IMR-90 (cell line): ENCODE results near the gene HDAC9. TPM values are rescaled to one million over a fixed set of nuclear protein-coding genes. Genes with fewer than 3 reads are reported as not detected.

Experiments used
- ATAC-seq: fragments of 200-7000 bp; cut with Tn5 transposase; 2 replicates; pipeline ENCODE4 v1.9.1; 2020; ENCODE audit warnings: low read depth, mild to moderate bottlenecking, moderate library complexity
- BruUV-seq: library from RNA; stranded (reverse); fragments of 400-500 nt; replicated peaks from 2 replicates; lab custom pipeline; 2021; lab: Mats Ljungman, UMichigan
- CTCF ChIA-PET: fragments of 300-600 bp; formaldehyde crosslinking; extraction: SDS; loops from one replicate; lab custom pipeline; 2021; ENCODE audit warnings: antibody characterized with exemption; lab: Yijun Ruan, JAX
- POLR2A ChIA-PET: fragments of 300-600 bp; sonication (Branson Sonifier 250); formaldehyde crosslinking; loops from one replicate; lab custom pipeline; 2022; ENCODE audit warnings: antibody characterized with exemption; ENCODE audit not compliant: unreplicated experiment; lab: Charles Lee
- DNase-seq: peaks from one replicate; pipeline ENCODE4 v3.0.0; 2013
- H2AFZ ChIP-seq: replicated peaks from 2 replicates; pipeline ENCODE3; 2013; ENCODE audit warnings: low read length, mild to moderate bottlenecking; ENCODE audit not compliant: poor library complexity
- H2AK5ac ChIP-seq: 2 replicates; pipeline ENCODE4 v1.6.1; 2013; ENCODE audit warnings: low read depth, low read length, inconsistent platforms
- H2AK9ac ChIP-seq: replicated peaks from 2 replicates; pipeline ENCODE3; 2013; ENCODE audit warnings: mild to moderate bottlenecking, low read depth, low read length, moderate library complexity; ENCODE audit not compliant: poor library complexity
- H2BK120ac ChIP-seq: 2 replicates; pipeline ENCODE4 v1.6.1; 2013; ENCODE audit warnings: low read depth, low read length, inconsistent platforms
- H2BK15ac ChIP-seq: 3 replicates; pipeline ENCODE4 v1.6.1; 2013; ENCODE audit warnings: low read depth, low read length, inconsistent platforms
- H2BK20ac ChIP-seq: 2 replicates; pipeline ENCODE4 v1.6.1; 2013; ENCODE audit warnings: low read depth, mild to moderate bottlenecking, inconsistent platforms, low read length, moderate library complexity
- H2BK5ac ChIP-seq: 2 replicates; pipeline ENCODE4 v1.6.1; 2013; ENCODE audit warnings: mild to moderate bottlenecking, low read depth, low read length, inconsistent platforms; ENCODE audit not compliant: poor library complexity, severe bottlenecking
- H3K14ac ChIP-seq: replicated peaks from 2 replicates; pipeline ENCODE4 v1.6.1; 2013; ENCODE audit warnings: low read depth, low read length, inconsistent platforms
- H3K18ac ChIP-seq: 2 replicates; pipeline ENCODE4 v1.6.1; 2013; ENCODE audit warnings: low read depth, low read length, control low read depth
- H3K23ac ChIP-seq: 2 replicates; pipeline ENCODE4 v1.6.1; 2013; ENCODE audit warnings: low read depth, low read length, inconsistent platforms
- H3K27ac ChIP-seq: 2 replicates; pipeline ENCODE4 v1.5.1; 2013; ENCODE audit warnings: mild to moderate bottlenecking, control low read depth, low read length; ENCODE audit not compliant: insufficient read depth
- H3K27me3 ChIP-seq: 2 replicates; pipeline ENCODE4 v1.6.1; 2013; ENCODE audit warnings: low read length; ENCODE audit not compliant: control insufficient read depth, insufficient read depth
- H3K36me3 ChIP-seq: 2 replicates; pipeline ENCODE4 v1.6.1; 2013; ENCODE audit warnings: low read length, mixed read lengths; ENCODE audit not compliant: control insufficient read depth, insufficient read depth
- H3K4ac ChIP-seq: 2 replicates; pipeline ENCODE4 v1.6.1; 2013; ENCODE audit warnings: low read depth, low read length, inconsistent platforms
- H3K4me1 ChIP-seq: 2 replicates; pipeline ENCODE4 v1.6.1; 2013; ENCODE audit warnings: low read length, mixed read lengths; ENCODE audit not compliant: control insufficient read depth, insufficient read depth
- H3K4me2 ChIP-seq: 2 replicates; pipeline ENCODE4 v1.6.1; 2013; ENCODE audit warnings: low read depth, mild to moderate bottlenecking, control low read depth, low read length, moderate library complexity
- H3K4me3 ChIP-seq: 2 replicates; pipeline ENCODE4 v1.5.1; 2013; ENCODE audit warnings: low read depth, mild to moderate bottlenecking, control low read depth, low read length, moderate library complexity; ENCODE audit not compliant: insufficient read depth
- H3K56ac ChIP-seq: 2 replicates; pipeline ENCODE4 v1.6.1; 2013; ENCODE audit warnings: low read length, inconsistent platforms; ENCODE audit not compliant: insufficient read depth; ENCODE audit errors: extremely low read depth
- H3K79me1 ChIP-seq, 2 experiments: 2 replicates each; pipeline ENCODE4 v1.6.1; 2013; ENCODE audit warnings: low read length in 2 of 2, inconsistent platforms in 1 of 2, low read depth in 1 of 2
- H3K9ac ChIP-seq: 2 replicates; pipeline ENCODE4 v1.6.1; 2013; ENCODE audit warnings: low read depth, low read length, control low read depth
- H3K9me1 ChIP-seq: 2 replicates; pipeline ENCODE4 v1.6.1; 2013; ENCODE audit warnings: low read length, inconsistent platforms; ENCODE audit not compliant: insufficient read depth
- H3K9me3 ChIP-seq: 2 replicates; pipeline ENCODE4 v1.6.1; 2013; ENCODE audit warnings: low read length; ENCODE audit not compliant: control insufficient read depth, insufficient read depth
- H4K20me1 ChIP-seq: 2 replicates; pipeline ENCODE4 v1.6.1; 2013; ENCODE audit warnings: low read length, inconsistent platforms; ENCODE audit not compliant: insufficient read depth
- H4K5ac ChIP-seq: 2 replicates; pipeline ENCODE4 v1.6.1; 2013; ENCODE audit warnings: mild to moderate bottlenecking, low read depth, low read length, control low read depth
- H4K8ac ChIP-seq, 2 experiments: 2 replicates each; pipeline ENCODE4 v1.6.1; 2013; ENCODE audit warnings: low read depth in 2 of 2, low read length in 2 of 2, control low read depth in 1 of 2, inconsistent platforms in 1 of 2
- H4K91ac ChIP-seq: 2 replicates; pipeline ENCODE4 v1.6.1; 2013; ENCODE audit warnings: low read depth, low read length, inconsistent platforms; ENCODE audit not compliant: insufficient read depth
- BHLHE40 ChIP-seq: fragments of 150-350 bp; IDR thresholded peaks from 2 replicates; pipeline ENCODE4 v1.6.1; 2016; ENCODE audit warnings: mild to moderate bottlenecking, low read depth, low read length
- CEBPB ChIP-seq: IDR thresholded peaks from 2 replicates; pipeline ENCODE4 v1.6.1; 2012; ENCODE audit warnings: low read depth, low read length, improper control_type of control experiment
- CHD1 ChIP-seq: IDR thresholded peaks from 2 replicates; pipeline ENCODE4 v1.6.1; 2012; ENCODE audit warnings: low read depth, low read length, improper control_type of control experiment
- FOS ChIP-seq: fragments of 150-350 bp; IDR thresholded peaks from 2 replicates; pipeline ENCODE4 v1.6.1; 2016; ENCODE audit warnings: low read depth, low read length
- MAFK ChIP-seq: IDR thresholded peaks from 2 replicates; pipeline ENCODE4 v1.6.1; 2012; ENCODE audit warnings: low read depth, low read length, improper control_type of control experiment
- MAZ ChIP-seq: IDR thresholded peaks from 2 replicates; pipeline ENCODE4 v1.6.1; 2012; ENCODE audit warnings: low read depth, mild to moderate bottlenecking, low read length, improper control_type of control experiment, moderate library complexity, borderline replicate concordance
- MXI1 ChIP-seq: IDR thresholded peaks from 2 replicates; pipeline ENCODE4 v1.6.1; 2012; ENCODE audit warnings: low read depth, mild to moderate bottlenecking, low read length, moderate library complexity, borderline replicate concordance
- NFE2L2 ChIP-seq: fragments of 150-350 bp; IDR thresholded peaks from 2 replicates; pipeline ENCODE4 v1.6.1; 2016; ENCODE audit warnings: low read depth, mild to moderate bottlenecking, low read length
- POLR2A ChIP-seq: IDR thresholded peaks from 2 replicates; pipeline ENCODE4 v1.6.1; 2012; ENCODE audit warnings: mild to moderate bottlenecking, low read depth, low read length
- RAD21 ChIP-seq: IDR thresholded peaks from 2 replicates; pipeline ENCODE4 v1.6.1; 2012; ENCODE audit warnings: low read length, improper control_type of control experiment
- RCOR1 ChIP-seq: IDR thresholded peaks from 2 replicates; pipeline ENCODE4 v1.6.1; 2012; ENCODE audit warnings: mild to moderate bottlenecking, low read length, improper control_type of control experiment; ENCODE audit not compliant: insufficient replicate concordance
- RFX5 ChIP-seq: IDR thresholded peaks from 2 replicates; pipeline ENCODE4 v1.8.0; 2012; ENCODE audit warnings: low read depth, mild to moderate bottlenecking, low read length, moderate library complexity
- SMC3 ChIP-seq: fragments of 150-350 bp; IDR thresholded peaks from 2 replicates; pipeline ENCODE4 v1.6.1; 2016; ENCODE audit warnings: low read depth, mild to moderate bottlenecking, antibody characterized with exemption, low read length, moderate library complexity
- WGBS, 2 experiments: methylation state at CpG; one replicate each; pipeline versions ENCODE4 v1.1.5 to v1.1.7; 2013; ENCODE audit warnings: missing lambda C conversion rate in 2 of 2; ENCODE audit not compliant: insufficient read length in 1 of 2; ENCODE audit errors: extremely low coverage in 2 of 2; 5-methylcytosine and 5-hydroxymethylcytosine counted together
- dilution Hi-C: fragments of 300-500 bp; cut with HindIII; formaldehyde crosslinking; loops from one replicate; pipeline ENCODE4 v1.14.3; 2018; ENCODE audit warnings: low sequenced_read_pairs; ENCODE audit not compliant: unreplicated experiment
- in situ Hi-C: fragments of 300-500 bp; cut with MboI; formaldehyde crosslinking; loops from 3 replicates; pipeline ENCODE4 v1.14.3; 2019; ENCODE audit warnings: low sequenced_read_pairs, inconsistent platforms, mixed read lengths
- intact Hi-C: fragments of 100-400 bp; cut with micrococcal nuclease; formaldehyde crosslinking; loops from 2 replicates; pipeline ENCODE4 v1.10.0; 2022
- polyA plus RNA-seq, 3 experiments: library from polyadenylated mRNA; depleted of rRNA; stranded (reverse); fragments of >200 nt; gene quantifications; 2 replicates each; pipeline ENCODE4 v1.2.3, GENCODE V29; 2012; ENCODE audit warnings: low replicate concordance in 1 of 3
- total RNA-seq: library from RNA; depleted of rRNA; stranded (reverse); fragments of >200 nt; gene quantifications from 2 replicates; pipeline ENCODE4 v1.2.3, GENCODE V29; 2012
- TF ChIP-seq, protein P1 (sequence below): conservative IDR thresholded peaks from 2 replicates; pipeline ENCODE4 v1.5.1; 2012; ENCODE audit warnings: mild to moderate bottlenecking, low read depth, low read length, improper control_type of control experiment
- TF ChIP-seq, protein P2 (sequence below): fragments of 150-350 bp; IDR thresholded peaks from 2 replicates; pipeline ENCODE4 v1.6.1; 2017; ENCODE audit warnings: mild to moderate bottlenecking, antibody characterized with exemption, low read length, low read depth
- TF ChIP-seq, protein P3 (sequence below): fragments of 150-350 bp; IDR thresholded peaks from 2 replicates; pipeline ENCODE4 v1.6.1; 2016; ENCODE audit warnings: low read depth, mild to moderate bottlenecking, low read length, moderate library complexity, borderline replicate concordance

Gene HDAC9
- total and polyA plus RNA-seq, 2 of the 4 experiments (the other 2 are of a cell fraction), result 4.3 to 24.7 TPM

DNA sequence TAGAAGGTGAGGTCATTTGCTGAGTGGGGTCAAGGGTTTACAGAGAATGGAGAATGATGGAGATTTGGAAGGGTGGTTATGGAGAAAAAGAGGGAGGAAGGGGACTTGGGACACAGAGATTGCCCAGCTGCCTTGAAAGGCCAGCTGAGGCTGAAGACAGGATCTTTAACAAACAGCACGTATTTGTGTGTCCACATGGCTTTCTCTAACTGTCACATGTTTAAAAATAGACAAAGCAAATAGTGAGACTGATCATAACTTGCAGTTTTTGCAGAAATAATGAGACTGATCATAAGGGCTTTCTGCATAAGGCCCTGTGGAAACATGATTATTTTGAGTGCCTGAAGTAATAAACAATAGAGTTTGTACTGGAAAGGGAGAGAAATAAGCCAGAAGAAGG, 212.7 kb downstream of the HDAC9 start:
- intact Hi-C loops, result no loop called here
- no TSS peak for BruUV-seq
- dilution Hi-C loops, result no loop called here

More for the DNA sequence above, 212.7 kb downstream of the HDAC9 start:
- no peak overlapping the region for H2BK15ac ChIP-seq
- no peaks in the 10 kb centered on the region for H3K4me1 ChIP-seq
- no CpG with 5 or more reads among the region's 1 CpG for WGBS, 2 experiments
- in situ Hi-C loops, result no loop called here
- H3K79me1 ChIP-seq, result no peaks in the 10 kb centered on the region
- no peak overlapping the region for H3K23ac ChIP-seq
- no peak overlapping the region for H3K18ac ChIP-seq
- ATAC-seq (no peak), DNase-seq (no peak)
- no peak overlapping the region for H3K56ac ChIP-seq
- H2AFZ ChIP-seq, result no peak overlapping the region
- no peak overlapping the region for H4K91ac ChIP-seq
- no peak overlapping the region for H3K9ac ChIP-seq
- no peaks in the 10 kb centered on the region for H3K36me3 ChIP-seq
- H4K5ac ChIP-seq, result no peak overlapping the region
- no peak overlapping the region for H2BK120ac ChIP-seq
- H3K27me3 ChIP-seq, result no peaks in the 10 kb centered on the region
- no peak overlapping the region for H2AK5ac ChIP-seq
- H3K14ac ChIP-seq, result no peak overlapping the region
- ChIA-PET CTCF (no interaction called here), POLR2A (no interaction called here)
- no peak overlapping the region for H2BK5ac ChIP-seq
- H3K4me3 ChIP-seq, result no peak overlapping the region
- no peak overlapping the region for H2BK20ac ChIP-seq
- no peaks in the 10 kb centered on the region for H3K9me3 ChIP-seq
- TF ChIP-seq, protein P1, sequence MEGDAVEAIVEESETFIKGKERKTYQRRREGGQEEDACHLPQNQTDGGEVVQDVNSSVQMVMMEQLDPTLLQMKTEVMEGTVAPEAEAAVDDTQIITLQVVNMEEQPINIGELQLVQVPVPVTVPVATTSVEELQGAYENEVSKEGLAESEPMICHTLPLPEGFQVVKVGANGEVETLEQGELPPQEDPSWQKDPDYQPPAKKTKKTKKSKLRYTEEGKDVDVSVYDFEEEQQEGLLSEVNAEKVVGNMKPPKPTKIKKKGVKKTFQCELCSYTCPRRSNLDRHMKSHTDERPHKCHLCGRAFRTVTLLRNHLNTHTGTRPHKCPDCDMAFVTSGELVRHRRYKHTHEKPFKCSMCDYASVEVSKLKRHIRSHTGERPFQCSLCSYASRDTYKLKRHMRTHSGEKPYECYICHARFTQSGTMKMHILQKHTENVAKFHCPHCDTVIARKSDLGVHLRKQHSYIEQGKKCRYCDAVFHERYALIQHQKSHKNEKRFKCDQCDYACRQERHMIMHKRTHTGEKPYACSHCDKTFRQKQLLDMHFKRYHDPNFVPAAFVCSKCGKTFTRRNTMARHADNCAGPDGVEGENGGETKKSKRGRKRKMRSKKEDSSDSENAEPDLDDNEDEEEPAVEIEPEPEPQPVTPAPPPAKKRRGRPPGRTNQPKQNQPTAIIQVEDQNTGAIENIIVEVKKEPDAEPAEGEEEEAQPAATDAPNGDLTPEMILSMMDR, result no peak
- TF ChIP-seq MAZ (no peak), CEBPB (no peak), MAFK (no peak), SMC3 (no peak), RAD21 (no peak), NFE2L2 (no peak), CHD1 (no peak), BHLHE40 (no peak), MXI1 (no peak), POLR2A (no peak), RCOR1 (no peak), RFX5 (no peak), FOS (no peak)
- TF ChIP-seq, protein P2, sequence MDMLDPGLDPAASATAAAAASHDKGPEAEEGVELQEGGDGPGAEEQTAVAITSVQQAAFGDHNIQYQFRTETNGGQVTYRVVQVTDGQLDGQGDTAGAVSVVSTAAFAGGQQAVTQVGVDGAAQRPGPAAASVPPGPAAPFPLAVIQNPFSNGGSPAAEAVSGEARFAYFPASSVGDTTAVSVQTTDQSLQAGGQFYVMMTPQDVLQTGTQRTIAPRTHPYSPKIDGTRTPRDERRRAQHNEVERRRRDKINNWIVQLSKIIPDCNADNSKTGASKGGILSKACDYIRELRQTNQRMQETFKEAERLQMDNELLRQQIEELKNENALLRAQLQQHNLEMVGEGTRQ, result no peak
- TF ChIP-seq, protein P3, sequence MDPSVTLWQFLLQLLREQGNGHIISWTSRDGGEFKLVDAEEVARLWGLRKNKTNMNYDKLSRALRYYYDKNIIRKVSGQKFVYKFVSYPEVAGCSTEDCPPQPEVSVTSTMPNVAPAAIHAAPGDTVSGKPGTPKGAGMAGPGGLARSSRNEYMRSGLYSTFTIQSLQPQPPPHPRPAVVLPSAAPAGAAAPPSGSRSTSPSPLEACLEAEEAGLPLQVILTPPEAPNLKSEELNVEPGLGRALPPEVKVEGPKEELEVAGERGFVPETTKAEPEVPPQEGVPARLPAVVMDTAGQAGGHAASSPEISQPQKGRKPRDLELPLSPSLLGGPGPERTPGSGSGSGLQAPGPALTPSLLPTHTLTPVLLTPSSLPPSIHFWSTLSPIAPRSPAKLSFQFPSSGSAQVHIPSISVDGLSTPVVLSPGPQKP, result no peak
- no peak overlapping the region for H3K4me2 ChIP-seq
- H2AK9ac ChIP-seq, result no peak overlapping the region
- no peak overlapping the region for H3K27ac ChIP-seq
- H3K4ac ChIP-seq, result no peak overlapping the region
- H4K8ac ChIP-seq, result no peak overlapping the region
- no peaks in the 10 kb centered on the region; the same call in 1 of the 2 replicates for H3K9me1 ChIP-seq
- H4K20me1 ChIP-seq, result no peaks in the 10 kb centered on the region
